ENCODE data around the gene PPP1R11.

GRCh38 chr6:30042914-30043313 lies 24.1 kb upstream of the PPP1R11 start:
- TF ChIP-seq CTCF (IDR thresholded peaks at IDR 0.05) (no peak), POLR2A (IDR thresholded peaks at IDR 0.05) (no peak), POLR2AphosphoS5 (IDR thresholded peaks at IDR 0.05; ENCODE audit: insufficient read depth in 1 of 2, low read depth in 1 of 2) (no peak)

All from vagina (tissue), 2 donors.